SK-N-SH (cell line): ENCODE data around the gene JAK1. TPM values are rescaled to one million over a fixed set of nuclear protein-coding genes. Genes with fewer than 3 reads are reported as not detected.

Source experiments
- CTCF ChIA-PET: fragments of 300-600, 350-600 bp; formaldehyde crosslinking; extraction: SDS; loops from one replicate; lab custom pipeline; 2021; lab: Yijun Ruan, JAX
- POLR2A ChIA-PET: fragments of 350-600 bp; sonication (Branson Sonifier 250); formaldehyde crosslinking; extraction: SDS; loops from one replicate; lab custom pipeline; 2020; ENCODE audit warnings: antibody characterized with exemption, inconsistent platforms; lab: Yijun Ruan, JAX
- DNase-seq: peaks from one replicate; pipeline ENCODE4 v3.0.0; 2012
- H2AFZ ChIP-seq: fragments of 200-600 bp; sonication (generic); 2 replicates; pipeline ENCODE4 v1.8.1; 2016; ENCODE audit warnings: antibody characterized with exemption, mild to moderate bottlenecking, low read depth
- H3F3A ChIP-seq: fragments of 200-600 bp; sonication (generic); replicated peaks from 2 replicates; pipeline ENCODE3; 2016; ENCODE audit warnings: antibody characterized with exemption, mild to moderate bottlenecking; ENCODE audit not compliant: insufficient read depth
- H3K27ac ChIP-seq, 2 experiments: fragments of 200-500 bp in 1 of 2; fragments of 200-600 bp in 1 of 2; sonication (Bioruptor generic) in 1 of 2; sonication (generic), shearing (Covaris generic) in 1 of 2; 2 replicates each; pipeline versions ENCODE4 v1.5.1 to v1.6.1; 2014 to 2016; ENCODE audit warnings: low read depth in 2 of 2, inconsistent platforms in 1 of 2, low read length in 1 of 2, mild to moderate bottlenecking in 1 of 2, mixed read lengths in 1 of 2
- H3K27me3 ChIP-seq: fragments of 200-600 bp; sonication (generic), shearing (Covaris generic); 2 replicates; pipeline ENCODE4 v1.6.1; 2016; ENCODE audit warnings: mixed run types; ENCODE audit not compliant: insufficient read depth
- H3K36me3 ChIP-seq, 2 experiments: fragments of 200-500 bp in 1 of 2; fragments of 200-600 bp in 1 of 2; sonication (Bioruptor generic) in 1 of 2; sonication (generic) in 1 of 2; replicated peaks in 1 of 2; 2 replicates each; pipeline versions ENCODE3 to v1.5.1; 2014 to 2016; ENCODE audit warnings: low read length in 1 of 2, mild to moderate bottlenecking in 1 of 2; ENCODE audit not compliant: insufficient read depth in 2 of 2, control insufficient read depth in 1 of 2
- H3K4me1 ChIP-seq, 2 experiments: fragments of 200-500 bp in 1 of 2; fragments of 200-600 bp in 1 of 2; sonication (Bioruptor generic) in 1 of 2; sonication (generic), shearing (Covaris generic) in 1 of 2; 2 replicates each; pipeline versions ENCODE4 v1.5.1 to v1.6.1; 2014 to 2016; ENCODE audit warnings: low read depth in 1 of 2, low read length in 1 of 2, mixed run types in 1 of 2; ENCODE audit not compliant: insufficient read depth in 2 of 2, control insufficient read depth in 1 of 2
- H3K4me2 ChIP-seq: fragments of 200-600 bp; sonication (generic), shearing (Covaris generic); 2 replicates; pipeline ENCODE4 v1.6.1; 2017; ENCODE audit warnings: mixed run types
- H3K4me3 ChIP-seq, 2 experiments: fragments of 200-500 bp in 1 of 2; fragments of 200-600 bp in 1 of 2; sonication (Bioruptor generic) in 1 of 2; sonication (generic), shearing (Covaris generic) in 1 of 2; 2 replicates each; pipeline versions ENCODE4 v1.5.1 to v1.8.1; 2014 to 2016; ENCODE audit warnings: low read depth in 2 of 2, inconsistent platforms in 1 of 2, low read length in 1 of 2, mild to moderate bottlenecking in 1 of 2, mixed read lengths in 1 of 2, moderate library complexity in 1 of 2
- H3K79me2 ChIP-seq: fragments of 200-600 bp; sonication (generic); 2 replicates; pipeline ENCODE4 v1.8.1; 2017; ENCODE audit warnings: mild to moderate bottlenecking; ENCODE audit not compliant: insufficient read depth
- H3K9ac ChIP-seq: fragments of 200-600 bp; sonication (generic); 2 replicates; pipeline ENCODE4 v1.6.1; 2017; ENCODE audit warnings: mixed run types
- H3K9me2 ChIP-seq: fragments of 200-600 bp; sonication (generic); 2 replicates; pipeline ENCODE4 v1.6.1; 2017; ENCODE audit warnings: mixed run types
- H3K9me3 ChIP-seq: fragments of 200-600 bp; sonication (generic); 2 replicates; pipeline ENCODE4 v1.6.1; 2017; ENCODE audit warnings: mixed run types, mild to moderate bottlenecking, moderate library complexity
- H4K20me1 ChIP-seq: fragments of 200-600 bp; sonication (generic); 2 replicates; pipeline ENCODE4 v1.6.1; 2017; ENCODE audit warnings: mild to moderate bottlenecking, mixed run types; ENCODE audit not compliant: insufficient read depth
- CHD2 ChIP-seq: fragments of 150-350 bp; IDR thresholded peaks from 2 replicates; pipeline ENCODE4 v1.6.1; 2018; ENCODE audit warnings: low read length; ENCODE audit not compliant: partially characterized antibody
- CTCF ChIP-seq: fragments of 200-600 bp; sonication (generic); IDR thresholded peaks from 2 replicates; pipeline ENCODE4 v1.6.1; 2017; ENCODE audit warnings: antibody characterized with exemption, mild to moderate bottlenecking, moderate library complexity
- FOSL2 ChIP-seq: IDR thresholded peaks from 2 replicates; pipeline ENCODE4 v1.4.0; 2012; ENCODE audit warnings: low read depth, mild to moderate bottlenecking, moderate library complexity, borderline replicate concordance
- FOXJ3 ChIP-seq: sonication (generic); formaldehyde crosslinking; IDR thresholded peaks from 2 replicates; pipeline ENCODE4 v1.5.1; 2020; ENCODE audit warnings: mild to moderate bottlenecking, missing genetic modification reagents
- GATA2 ChIP-seq: sonication (generic); formaldehyde crosslinking; IDR thresholded peaks from 2 replicates; pipeline ENCODE4 v1.5.0; 2020; ENCODE audit warnings: mild to moderate bottlenecking, missing genetic modification reagents
- JUND ChIP-seq: IDR thresholded peaks from 2 replicates; pipeline ENCODE4 v1.4.0; 2012
- MEF2A ChIP-seq: IDR thresholded peaks from 2 replicates; pipeline ENCODE4 v1.4.0; 2012; ENCODE audit warnings: low read depth, borderline replicate concordance
- MXI1 ChIP-seq: IDR thresholded peaks from 2 replicates; pipeline ENCODE4 v1.6.1; 2012; ENCODE audit warnings: mild to moderate bottlenecking, low read depth, low read length, improper control_type of control experiment
- NFIC ChIP-seq: IDR thresholded peaks from 2 replicates; pipeline ENCODE4 v1.4.0; 2012; ENCODE audit warnings: borderline replicate concordance
- PBX3 ChIP-seq: IDR thresholded peaks from 2 replicates; pipeline ENCODE4; 2012
- POLR2AphosphoS5 ChIP-seq: IDR thresholded peaks from 2 replicates; pipeline ENCODE4 v1.6.1; 2012; ENCODE audit warnings: low read depth, low read length
- RCOR1 ChIP-seq: fragments of 150-350 bp; IDR thresholded peaks from 2 replicates; pipeline ENCODE4 v1.6.1; 2017; ENCODE audit warnings: antibody characterized with exemption, low read length
- REST ChIP-seq: IDR thresholded peaks from 2 replicates; pipeline ENCODE4 v1.6.1; 2012; ENCODE audit warnings: mild to moderate bottlenecking, low read depth, low read length, moderate library complexity
- SIN3A ChIP-seq: IDR thresholded peaks from 2 replicates; pipeline ENCODE4 v1.6.1; 2012; ENCODE audit warnings: low read depth, mild to moderate bottlenecking, low read length, moderate library complexity, borderline replicate concordance
- SMC3 ChIP-seq: IDR thresholded peaks from 2 replicates; pipeline ENCODE4 v1.6.1; 2012; ENCODE audit warnings: low read depth, low read length, improper control_type of control experiment
- TAF1 ChIP-seq: IDR thresholded peaks from 2 replicates; pipeline ENCODE4 v1.6.1; 2012; ENCODE audit warnings: low read depth, mild to moderate bottlenecking, low read length, moderate library complexity, borderline replicate concordance
- TCF12 ChIP-seq: IDR thresholded peaks from 2 replicates; pipeline ENCODE4 v1.4.0; 2012
- TEAD4 ChIP-seq: IDR thresholded peaks from 2 replicates; pipeline ENCODE4 v1.4.0; 2012; ENCODE audit warnings: mild to moderate bottlenecking, borderline replicate concordance; ENCODE audit not compliant: insufficient read depth
- USF2 ChIP-seq: fragments of 150-350 bp; IDR thresholded peaks from 2 replicates; pipeline ENCODE4 v1.6.1; 2017; ENCODE audit warnings: antibody characterized with exemption, low read length, low read depth, borderline replicate concordance
- ZBTB33 ChIP-seq: IDR thresholded peaks from 2 replicates; pipeline ENCODE4 v1.4.0; 2012; ENCODE audit warnings: low read depth, borderline replicate concordance
- WGBS: methylation state at CpG from one replicate; pipeline ENCODE4 v1.1.6; 2017; ENCODE audit warnings: low lambda C conversion rate; 5-methylcytosine and 5-hydroxymethylcytosine counted together
- polyA plus RNA-seq, 3 experiments: library from polyadenylated mRNA; depleted of rRNA; stranded (reverse); fragments of >200 nt; gene quantifications; 2 replicates each; pipeline ENCODE4 v1.2.3, GENCODE V29; 2012

Gene JAK1
- polyA plus RNA-seq, 1 of the 3 experiments (the other 2 are of a cell fraction), result 47.5 TPM

- no peak for TF ChIP-seq SMC3
- TF ChIP-seq, all 33 proteins: peak for 0
- CTCF ChIA-PET, result no interaction called here
- no peak overlapping the region for H3K27ac ChIP-seq
- H3K27me3 ChIP-seq, result no peaks in the 10 kb centered on the region
- WGBS, result 91% methylated on average over 6 of the region's 6 CpGs
- H3K4me2 ChIP-seq, result no peak overlapping the region
- H3K9me3 ChIP-seq, result no peaks in the 10 kb centered on the region
- no peaks in the 10 kb centered on the region; a peak in 1 of 4 replicates for H3K4me1 ChIP-seq
- no peaks in the 10 kb centered on the region for H3K9me2 ChIP-seq
- H3K79me2 ChIP-seq, result no peaks in the 10 kb centered on the region
- no peaks in the 10 kb centered on the region for H4K20me1 ChIP-seq
- H2AFZ ChIP-seq, result no peak overlapping the region
- DNase-seq, result no peak
- POLR2A ChIA-PET, result no interaction called here
- no peak overlapping the region for H3K4me3 ChIP-seq
- peaks cover 7 to 12% of the 10 kb centered on the region in 2 experiments for H3K36me3 ChIP-seq
- no peaks in the 10 kb centered on the region for H3F3A ChIP-seq
- H3K9ac ChIP-seq, result no peak overlapping the region
Observed at GRCh38 chr1:64811131-64811530, 155.2 kb downstream of the JAK1 start.

GRCh38 chr1:64810001-64810400, 156.3 kb downstream of the JAK1 start:
- Histone ChIP-seq H3K9ac (no peak overlapping the region), H3K36me3 (peaks cover 4 to 9% of the 10 kb centered on the region in 2 experiments), H3K4me3 (no peak overlapping the region), H3K9me3 (no peaks in the 10 kb centered on the region), H3K9me2 (no peaks in the 10 kb centered on the region), H3K4me2 (no peak overlapping the region), H3F3A (no peaks in the 10 kb centered on the region), H4K20me1 (no peaks in the 10 kb centered on the region), H2AFZ (no peak overlapping the region), H3K79me2 (no peaks in the 10 kb centered on the region), H3K4me1 (no peaks in the 10 kb centered on the region; a peak in 1 of 4 replicates), H3K27ac (no peak overlapping the region), H3K27me3 (no peaks in the 10 kb centered on the region)
- POLR2A ChIA-PET, result no interaction called here
- WGBS, result 89% methylated on average over 1 of the region's 1 CpG
- CTCF ChIA-PET, result no interaction called here
- no peak for DNase-seq
- TF ChIP-seq FOXJ3 (CRISPR knock-in tag) (no peak), RCOR1 (no peak), JUND (no peak), TEAD4 (no peak), FOSL2 (no peak), USF2 (no peak), CTCF (no peak), MEF2A (no peak), GATA2 (CRISPR knock-in tag) (no peak), SIN3A (no peak), CHD2 (no peak), TAF1 (no peak), REST (no peak), ZBTB33 (no peak), TCF12 (no peak), NFIC (no peak), PBX3 (no peak), MXI1 (no peak), POLR2AphosphoS5 (no peak)
